Measurements from ENCODE around the gene COX4I1. TPM values are rescaled to one million over a fixed set of nuclear protein-coding genes. Genes with fewer than 3 reads are reported as not detected.
A peak's percentile ranks its signal among the peaks of the same experiment; 100 is the strongest.

COX4I1 gene
- total RNA-seq, 1 experiment from 2014 or later, result 814 TPM

DNA sequence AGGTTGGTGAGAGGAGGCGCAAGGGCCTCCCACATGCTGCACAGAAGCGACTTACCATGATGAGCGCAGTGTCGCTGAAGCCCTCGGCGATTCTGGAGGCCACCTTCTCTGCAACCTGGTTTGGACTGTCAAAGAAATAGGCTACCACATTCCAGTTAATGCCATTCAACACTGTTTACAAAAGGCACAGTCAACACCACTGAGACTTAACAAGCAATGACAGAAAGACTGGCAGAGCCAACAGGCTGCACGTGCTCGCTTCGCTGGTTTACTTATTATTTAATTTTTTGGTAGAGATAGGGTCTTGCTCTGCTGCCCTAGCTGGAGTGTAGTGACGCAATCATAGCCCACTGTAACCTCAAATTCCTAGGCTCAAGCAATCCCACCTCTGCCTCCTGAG is 18.3 kb upstream of the COX4I1 start:
- POLR2A ChIA-PET, result no interaction called here
- Mint-ChIP-seq H3K9me3 (ENCODE audit: unreplicated experiment) (no peaks in the 10 kb centered on the region), H3K4me3 (ENCODE audit: unreplicated experiment) (no peak overlapping the region), H3K36me3 (ENCODE audit: insufficient read depth, unreplicated experiment) (peaks cover 67% of the 10 kb centered on the region), H3K27ac (ENCODE audit: unreplicated experiment) (peak overlapping the region; percentile 45), H3K4me1 (ENCODE audit: low read depth, unreplicated experiment) (peaks cover 12% of the 10 kb centered on the region), H3K27me3 (ENCODE audit: insufficient read depth, unreplicated experiment) (no peaks in the 10 kb centered on the region)
- TF ChIP-seq, protein P1, sequence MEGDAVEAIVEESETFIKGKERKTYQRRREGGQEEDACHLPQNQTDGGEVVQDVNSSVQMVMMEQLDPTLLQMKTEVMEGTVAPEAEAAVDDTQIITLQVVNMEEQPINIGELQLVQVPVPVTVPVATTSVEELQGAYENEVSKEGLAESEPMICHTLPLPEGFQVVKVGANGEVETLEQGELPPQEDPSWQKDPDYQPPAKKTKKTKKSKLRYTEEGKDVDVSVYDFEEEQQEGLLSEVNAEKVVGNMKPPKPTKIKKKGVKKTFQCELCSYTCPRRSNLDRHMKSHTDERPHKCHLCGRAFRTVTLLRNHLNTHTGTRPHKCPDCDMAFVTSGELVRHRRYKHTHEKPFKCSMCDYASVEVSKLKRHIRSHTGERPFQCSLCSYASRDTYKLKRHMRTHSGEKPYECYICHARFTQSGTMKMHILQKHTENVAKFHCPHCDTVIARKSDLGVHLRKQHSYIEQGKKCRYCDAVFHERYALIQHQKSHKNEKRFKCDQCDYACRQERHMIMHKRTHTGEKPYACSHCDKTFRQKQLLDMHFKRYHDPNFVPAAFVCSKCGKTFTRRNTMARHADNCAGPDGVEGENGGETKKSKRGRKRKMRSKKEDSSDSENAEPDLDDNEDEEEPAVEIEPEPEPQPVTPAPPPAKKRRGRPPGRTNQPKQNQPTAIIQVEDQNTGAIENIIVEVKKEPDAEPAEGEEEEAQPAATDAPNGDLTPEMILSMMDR (IDR thresholded peaks at IDR 0.05; ENCODE audit: insufficient read depth in 1 of 2, low read depth in 1 of 2, low read length in 1 of 2, severe bottlenecking in 1 of 2, unreplicated experiment in 1 of 2), result no peak
- no peaks in the 10 kb centered on the region for H3K9me3 ChIP-seq
- CTCF ChIA-PET, result no interaction called here
- H3K4me1 ChIP-seq, result 0 out of 2 replicates have a peak, but pooled peaks cover 8% of the 10 kb centered on the region
- intact Hi-C loops (cut with micrococcal nuclease; ENCODE audit: unreplicated experiment), result no loop called here
- no peaks in the 10 kb centered on the region for H3K27me3 ChIP-seq (replicated peaks; ENCODE audit: control insufficient read depth, insufficient read depth, low read length)
- no TSS peak for BruUV-seq (replicated peaks)
- H3K36me3 ChIP-seq (ENCODE audit: control insufficient read depth, insufficient read depth, low read length), result peaks cover 8% of the 10 kb centered on the region
- no peak for DNase-seq
- no peak overlapping the region for H3K4me3 ChIP-seq (ENCODE audit: low read depth, low read length)

DNA sequence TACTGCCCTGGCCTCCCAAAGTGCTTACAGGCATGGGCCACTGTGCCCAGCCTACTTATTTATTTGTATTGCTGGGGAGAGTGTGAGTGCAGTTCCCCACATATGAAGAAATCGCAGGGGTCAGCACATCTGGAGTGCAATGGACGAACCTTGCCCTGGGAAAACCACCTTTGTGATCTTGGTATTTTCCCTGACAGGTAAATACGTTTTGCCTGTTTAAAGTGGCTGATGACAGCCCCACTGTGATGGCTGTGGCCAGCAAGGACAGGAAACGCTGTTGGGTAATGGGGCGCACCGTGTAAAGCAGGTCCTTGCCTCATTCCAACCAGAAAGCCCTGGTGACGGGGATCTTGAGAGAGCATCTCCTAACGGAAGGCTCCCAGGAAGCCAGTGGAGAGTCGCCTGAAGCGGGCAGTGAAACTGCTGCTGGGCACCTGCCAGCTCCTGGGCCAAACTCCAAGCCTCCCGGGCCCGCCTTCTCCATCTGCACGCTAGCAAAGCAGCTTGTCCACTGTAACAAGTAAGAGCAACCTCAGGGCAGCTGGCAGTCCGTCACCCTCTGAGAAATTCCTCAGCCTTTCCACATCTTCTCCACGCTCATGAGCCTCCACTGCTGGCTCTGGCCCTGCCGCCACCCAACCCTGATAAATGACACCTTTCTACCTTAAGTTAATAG is 17.7 kb upstream of the COX4I1 start:
- Mint-ChIP-seq H3K27ac (ENCODE audit: unreplicated experiment) (peak overlapping the region; percentile 6), H3K9me3 (ENCODE audit: unreplicated experiment) (no peaks in the 10 kb centered on the region), H3K4me3 (ENCODE audit: unreplicated experiment) (no peak overlapping the region), H3K27me3 (ENCODE audit: insufficient read depth, unreplicated experiment) (no peaks in the 10 kb centered on the region), H3K36me3 (ENCODE audit: insufficient read depth, unreplicated experiment) (peaks cover 62% of the 10 kb centered on the region), H3K4me1 (ENCODE audit: low read depth, unreplicated experiment) (peaks cover 12% of the 10 kb centered on the region)
- BruUV-seq (replicated peaks), result no TSS peak
- H3K36me3 ChIP-seq (ENCODE audit: control insufficient read depth, insufficient read depth, low read length), result peaks cover 10% of the 10 kb centered on the region
- TF ChIP-seq, protein P1 (IDR thresholded peaks at IDR 0.05; ENCODE audit: insufficient read depth in 1 of 2, low read depth in 1 of 2, low read length in 1 of 2, severe bottlenecking in 1 of 2, unreplicated experiment in 1 of 2), result no peak
- no peaks in the 10 kb centered on the region for H3K27me3 ChIP-seq (replicated peaks; ENCODE audit: control insufficient read depth, insufficient read depth, low read length)
- H3K4me1 ChIP-seq, result 0 out of 2 replicates have a peak, but pooled peaks cover 8% of the 10 kb centered on the region
- H3K9me3 ChIP-seq, result no peaks in the 10 kb centered on the region
- CTCF ChIA-PET, result interaction anchor here (0.6 kb wide), 1 partner anchor 1986 kb away, joined by 5 read pairs; no protein-coding TSS in a partner anchor
- intact Hi-C loops (cut with micrococcal nuclease; ENCODE audit: unreplicated experiment), result no loop called here
- POLR2A ChIA-PET, result interaction anchor here (0.5 kb wide), 1 partner anchor 12 kb away, joined by 9 read pairs; no protein-coding TSS in a partner anchor
- H3K4me3 ChIP-seq (ENCODE audit: low read depth, low read length), result no peak overlapping the region
- peak in 1 of 2 experiments; percentile 32 for DNase-seq

DNA sequence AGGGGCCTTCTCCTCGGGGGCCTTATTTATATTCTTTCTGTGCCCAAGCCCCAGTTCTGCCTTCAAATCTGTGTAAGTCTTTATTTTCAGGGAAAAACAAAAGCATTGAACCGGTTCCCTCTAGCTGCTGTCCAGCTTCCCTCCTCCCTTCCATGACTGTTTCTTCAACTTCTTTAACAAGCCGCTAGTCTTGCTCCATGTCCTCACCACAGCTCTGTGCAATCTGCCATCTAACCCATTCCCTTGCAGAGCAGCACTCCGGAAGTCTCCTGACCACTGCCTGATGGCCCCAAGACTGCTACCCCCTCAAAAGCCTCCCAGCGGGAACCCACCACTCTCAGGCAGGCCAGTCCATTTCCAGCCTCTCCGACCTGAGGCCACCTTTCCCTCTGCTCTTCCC is 17.0 kb upstream of the COX4I1 start:
- ChIA-PET CTCF (interaction anchor here (0.6 kb wide), 1 partner anchor 1985 kb away, joined by 5 read pairs; no protein-coding TSS in a partner anchor), POLR2A (interaction anchor here (0.5 kb wide), 1 partner anchor 12 kb away, joined by 9 read pairs; no protein-coding TSS in a partner anchor)
- Mint-ChIP-seq H3K27ac (ENCODE audit: unreplicated experiment) (peak overlapping the region; percentile 6), H3K4me3 (ENCODE audit: unreplicated experiment) (no peak overlapping the region), H3K4me1 (ENCODE audit: low read depth, unreplicated experiment) (peaks cover 12% of the 10 kb centered on the region), H3K9me3 (ENCODE audit: unreplicated experiment) (no peaks in the 10 kb centered on the region), H3K27me3 (ENCODE audit: insufficient read depth, unreplicated experiment) (no peaks in the 10 kb centered on the region), H3K36me3 (ENCODE audit: insufficient read depth, unreplicated experiment) (peaks cover 65% of the 10 kb centered on the region)
- TF ChIP-seq, protein P1 (IDR thresholded peaks at IDR 0.05; ENCODE audit: insufficient read depth in 1 of 2, low read depth in 1 of 2, low read length in 1 of 2, severe bottlenecking in 1 of 2, unreplicated experiment in 1 of 2), result no peak
- no peaks in the 10 kb centered on the region for H3K9me3 ChIP-seq
- 0 out of 2 replicates have a peak, but pooled peaks cover 8% of the 10 kb centered on the region for H3K4me1 ChIP-seq
- intact Hi-C loops (cut with micrococcal nuclease; ENCODE audit: unreplicated experiment), result no loop called here
- H3K36me3 ChIP-seq (ENCODE audit: control insufficient read depth, insufficient read depth, low read length), result peaks cover 13% of the 10 kb centered on the region
- BruUV-seq (replicated peaks), result no TSS peak
- no peak overlapping the region for H3K4me3 ChIP-seq (ENCODE audit: low read depth, low read length)
- DNase-seq, result no peak
- H3K27me3 ChIP-seq (replicated peaks; ENCODE audit: control insufficient read depth, insufficient read depth, low read length), result no peaks in the 10 kb centered on the region
